Measurements from ENCODE around the gene ALG5. TPM values are rescaled to one million over a fixed set of nuclear protein-coding genes. Genes with fewer than 3 reads are reported as not detected.

Gene ALG5
- total RNA-seq, 1 experiment from 2014 or later = 32.2 TPM

- intact Hi-C loops (cut with micrococcal nuclease) = no loop called here
- no peak overlapping the region for H2AFZ ChIP-seq (ENCODE audit: low read depth, low read length, poor library complexity, severe bottlenecking)
- H3K9me3 ChIP-seq (ENCODE audit: control insufficient read depth in 1 of 2, insufficient read depth in 1 of 2, low read depth in 1 of 2, low read length in 2 of 2) = no peaks in the 10 kb centered on the region
- DNase-seq (ENCODE audit: low read depth, low spot score) (no peak), ATAC-seq (no peak)
- H3K4me1 ChIP-seq (ENCODE audit: control insufficient read depth in 1 of 2, insufficient read depth in 2 of 2, low read length in 2 of 2) = no peaks in the 10 kb centered on the region; a peak in 1 of 4 replicates
- POLR2A ChIA-PET = no interaction called here
- TF ChIP-seq ZFX (IDR thresholded peaks at IDR 0.05) (no peak), ZNF274 (IDR thresholded peaks at IDR 0.05; ENCODE audit: low read depth, low read length) (no peak), ZBTB33 (IDR thresholded peaks at IDR 0.05; ENCODE audit: extremely low read depth, insufficient replicate concordance, low read length) (no peak), SP1 (IDR thresholded peaks at IDR 0.05; ENCODE audit: low read depth) (no peak), JUND (IDR thresholded peaks at IDR 0.05) (no peak), ELF1 (IDR thresholded peaks at IDR 0.05; ENCODE audit: borderline replicate concordance, low read depth) (no peak), CTCF (IDR thresholded peaks at IDR 0.05 in 2 of 3, conservative IDR thresholded peaks at IDR 0.05 in 1 of 3; ENCODE audit: borderline replicate concordance in 1 of 3, insufficient read depth in 1 of 3, low read depth in 2 of 3, low read length in 2 of 3) (no peak), EZH2 (IDR thresholded peaks at IDR 0.05) (no peak), SIN3A (IDR thresholded peaks at IDR 0.05; ENCODE audit: low read depth) (no peak), EZH2phosphoT487 (IDR thresholded peaks at IDR 0.05; ENCODE audit: borderline replicate concordance) (no peak)
- TF ChIP-seq, protein P1, sequence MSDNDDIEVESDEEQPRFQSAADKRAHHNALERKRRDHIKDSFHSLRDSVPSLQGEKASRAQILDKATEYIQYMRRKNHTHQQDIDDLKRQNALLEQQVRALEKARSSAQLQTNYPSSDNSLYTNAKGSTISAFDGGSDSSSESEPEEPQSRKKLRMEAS (IDR thresholded peaks at IDR 0.05) = no peak
- RAD21 ChIA-PET (ENCODE audit: low non-redundant PET in 1 of 2, low total read pairs in 2 of 2, uncharacterized antibody in 2 of 2, unreplicated experiment in 2 of 2) = no interaction called here
- H3K4me3 ChIP-seq (replicated peaks in 1 of 2; ENCODE audit: low read depth in 1 of 2, low read length in 2 of 2) = no peak overlapping the region
- H3K27me3 ChIP-seq (ENCODE audit: insufficient read depth, low read length) = no peaks in the 10 kb centered on the region
- no peak overlapping the region for H3K9ac ChIP-seq (ENCODE audit: low read length)
- no peak overlapping the region for H3K4me2 ChIP-seq (ENCODE audit: low read length)
- no peak overlapping the region for H3K27ac ChIP-seq (ENCODE audit: low read depth, low read length)
- H3K79me2 ChIP-seq (ENCODE audit: insufficient read depth, low read length) = no peaks in the 10 kb centered on the region
- BruUV-seq (replicated peaks) = no TSS peak
- no peaks in the 10 kb centered on the region for H3K9me2 ChIP-seq (ENCODE audit: insufficient read depth)
- no peaks in the 10 kb centered on the region for H4K20me1 ChIP-seq (ENCODE audit: insufficient read depth)
- CTCF ChIA-PET = no interaction called here
- no peaks in the 10 kb centered on the region for H3K36me3 ChIP-seq (ENCODE audit: control insufficient read depth in 1 of 2, insufficient read depth in 2 of 2, low read length in 2 of 2)
These were observed 73.5 kb downstream of the ALG5 start for GRCh38 chr13:36925603-36926002.
